HG03521 (cell line): ENCODE results near the gene RASD2.

ENCODE experiments used
- ATAC-seq: cut with Tn5 transposase; IDR thresholded peaks from one replicate; pipeline ENCODE4 v1.9.1; 2021; ENCODE audit warnings: mild to moderate bottlenecking, moderate library complexity; ENCODE audit not compliant: unreplicated experiment

The RASD2 gene

DNA sequence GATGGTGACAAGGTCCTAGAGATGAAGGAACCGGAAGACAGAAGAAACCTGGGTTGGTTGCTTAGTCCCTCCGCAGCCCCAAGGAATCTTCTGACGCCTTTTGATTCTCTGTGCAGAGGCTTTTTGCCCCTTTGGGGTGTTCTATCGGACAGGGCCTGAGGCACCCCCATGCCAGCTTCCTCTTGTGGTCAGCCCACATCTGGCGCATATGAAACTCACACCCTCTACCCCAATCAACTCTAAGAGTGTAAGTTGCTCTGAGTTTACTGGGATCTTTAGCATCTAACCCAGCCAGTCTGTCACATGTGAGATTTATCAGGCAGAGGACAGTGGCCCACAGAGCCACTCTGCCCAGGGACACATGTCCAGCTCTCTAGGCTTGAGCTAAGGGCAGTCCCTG is 17.4 kb downstream of the RASD2 start:
- no peak for ATAC-seq

DNA sequence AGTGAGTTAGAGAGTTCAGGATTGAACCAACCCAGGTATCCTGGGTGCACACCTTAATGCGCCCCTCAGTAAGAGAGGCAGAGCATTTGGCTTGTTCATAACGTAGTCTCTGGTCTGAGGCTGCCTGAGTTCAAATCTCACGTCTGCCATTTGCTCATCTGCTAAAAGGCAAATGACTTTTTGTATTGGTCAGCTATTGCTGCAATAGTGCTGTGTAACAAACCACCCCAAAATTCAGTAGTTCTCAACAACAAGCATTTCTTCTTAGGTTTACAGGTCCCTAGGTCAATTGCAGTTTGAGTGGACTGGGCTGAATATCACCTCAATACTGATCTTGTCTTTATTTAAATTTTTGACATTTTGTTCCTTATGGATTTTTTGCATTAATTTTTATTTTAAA is 18.1 kb downstream of the RASD2 start:
- no peak for ATAC-seq

DNA sequence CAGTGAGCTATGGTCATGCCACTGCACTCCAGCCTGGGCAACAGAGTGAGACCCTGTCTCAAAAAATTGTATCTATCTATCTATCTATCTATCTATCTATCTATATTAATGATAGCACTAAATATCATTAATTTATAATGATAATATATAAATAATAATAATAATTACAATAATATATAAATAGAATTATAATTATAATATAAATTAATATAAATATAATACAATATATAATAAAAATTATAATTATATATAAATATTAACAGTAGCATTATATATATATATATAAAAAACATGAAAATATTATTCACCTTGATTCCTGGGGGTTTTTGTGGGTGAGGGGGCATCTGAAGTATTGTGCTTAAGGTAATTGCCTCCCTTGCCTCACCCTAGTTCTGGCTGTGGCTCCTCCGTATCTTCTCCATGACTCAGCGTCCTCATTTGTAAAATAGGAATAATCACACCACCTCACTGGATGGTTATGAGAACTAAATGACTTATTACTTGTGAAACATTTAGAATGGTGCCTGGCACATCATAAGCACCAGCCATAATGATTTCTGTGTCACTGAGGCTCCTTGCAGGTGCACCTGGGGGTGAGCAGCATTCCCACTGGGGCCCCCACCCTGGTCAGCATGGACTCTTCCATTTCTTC is 18.8 kb downstream of the RASD2 start:
- ATAC-seq: no peak

DNA sequence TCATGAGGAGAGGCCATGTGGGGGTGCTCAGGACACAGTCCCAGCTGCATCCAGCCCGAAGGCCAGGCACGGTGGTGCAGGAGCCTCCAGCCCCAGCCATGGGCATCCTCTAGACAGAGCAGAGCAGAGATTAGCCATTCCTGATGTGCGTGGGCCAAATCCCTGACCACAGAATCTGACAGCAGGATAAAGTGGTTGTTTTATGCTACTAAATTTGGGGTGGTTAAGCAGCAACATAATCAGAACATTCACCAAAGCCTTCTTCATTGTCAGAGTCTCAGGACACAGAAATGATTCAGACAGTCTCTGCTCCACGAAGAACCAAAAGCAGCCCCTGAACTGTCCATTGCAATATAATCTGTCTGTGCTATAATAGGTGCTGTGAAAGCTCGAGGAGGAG is 19.7 kb downstream of the RASD2 start:
- ATAC-seq: no peak

DNA sequence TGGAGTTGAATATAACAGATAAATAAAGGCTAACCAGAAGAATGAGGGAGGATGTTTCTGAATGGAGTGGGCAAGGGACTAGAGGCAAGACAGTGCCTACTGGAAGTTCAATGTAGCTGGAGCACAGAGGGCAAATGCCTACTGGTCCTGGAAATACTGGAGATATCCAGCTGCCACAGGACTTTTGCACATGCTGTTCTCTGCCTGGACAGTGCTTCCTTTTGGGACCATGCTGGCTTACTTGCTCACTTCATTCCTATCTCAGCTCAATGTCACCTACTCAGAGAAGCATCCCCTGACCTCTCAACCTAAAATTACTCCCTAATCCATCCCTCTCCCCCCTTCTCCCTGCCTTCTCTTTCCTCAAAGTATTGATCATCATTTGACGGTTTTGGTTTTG is 20.2 kb downstream of the RASD2 start:
- no peak for ATAC-seq

DNA sequence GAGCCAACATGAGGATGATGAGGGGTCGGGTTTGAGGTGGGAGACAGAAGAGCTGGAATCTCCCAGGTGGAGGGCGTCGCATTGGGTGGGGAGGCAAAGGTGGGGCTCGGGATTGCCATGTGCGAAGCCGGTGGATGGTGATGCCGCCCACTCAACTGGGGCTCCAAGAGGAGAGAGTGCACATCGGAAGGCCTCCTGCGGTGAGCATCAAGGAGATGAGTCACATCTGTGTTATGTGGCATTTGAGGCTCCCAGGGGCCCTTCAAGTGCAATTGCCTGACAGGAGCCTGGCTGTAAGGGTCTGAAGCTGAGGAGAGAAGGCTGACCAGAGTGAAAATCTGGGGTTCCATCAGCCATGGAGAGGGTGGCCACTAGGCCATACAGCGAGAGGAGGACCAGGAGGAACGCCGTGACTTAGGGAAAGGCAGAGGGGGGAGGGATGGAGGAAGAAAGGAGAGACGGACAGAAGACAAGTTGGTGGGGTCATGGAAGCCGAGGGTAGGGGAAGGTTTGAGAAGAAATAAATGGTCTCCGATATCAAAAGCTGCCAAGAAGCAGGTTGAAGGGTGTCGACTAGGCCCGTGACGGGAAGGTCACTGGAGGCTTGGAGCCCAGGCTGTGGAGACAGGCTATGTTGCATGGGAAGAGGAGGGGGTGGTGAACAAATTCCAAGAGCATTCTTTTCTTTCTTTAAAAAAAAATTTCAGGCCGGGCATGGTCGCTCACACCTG is 21.3 kb downstream of the RASD2 start:
- ATAC-seq: no peak

DNA sequence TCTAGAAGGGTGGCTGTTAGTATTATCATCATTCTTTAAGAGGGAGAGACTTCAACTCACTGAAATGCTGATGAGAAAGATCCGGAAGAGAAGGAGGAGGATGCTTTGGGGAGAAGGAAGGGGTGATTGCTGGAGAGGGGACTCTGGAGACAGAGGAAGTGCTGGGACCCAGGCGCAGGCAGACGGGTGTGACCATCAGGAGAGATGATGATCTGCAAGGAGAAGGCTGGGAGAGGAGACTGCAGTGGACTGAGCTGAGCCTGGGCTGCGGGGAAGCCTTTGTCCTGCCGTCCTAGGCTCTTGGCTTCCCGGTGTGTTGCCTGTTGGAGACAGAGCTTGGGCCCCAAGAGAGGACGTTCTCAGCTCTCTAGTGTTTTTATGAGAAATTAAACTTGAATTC is 22.6 kb downstream of the RASD2 start:
- no peak for ATAC-seq

DNA sequence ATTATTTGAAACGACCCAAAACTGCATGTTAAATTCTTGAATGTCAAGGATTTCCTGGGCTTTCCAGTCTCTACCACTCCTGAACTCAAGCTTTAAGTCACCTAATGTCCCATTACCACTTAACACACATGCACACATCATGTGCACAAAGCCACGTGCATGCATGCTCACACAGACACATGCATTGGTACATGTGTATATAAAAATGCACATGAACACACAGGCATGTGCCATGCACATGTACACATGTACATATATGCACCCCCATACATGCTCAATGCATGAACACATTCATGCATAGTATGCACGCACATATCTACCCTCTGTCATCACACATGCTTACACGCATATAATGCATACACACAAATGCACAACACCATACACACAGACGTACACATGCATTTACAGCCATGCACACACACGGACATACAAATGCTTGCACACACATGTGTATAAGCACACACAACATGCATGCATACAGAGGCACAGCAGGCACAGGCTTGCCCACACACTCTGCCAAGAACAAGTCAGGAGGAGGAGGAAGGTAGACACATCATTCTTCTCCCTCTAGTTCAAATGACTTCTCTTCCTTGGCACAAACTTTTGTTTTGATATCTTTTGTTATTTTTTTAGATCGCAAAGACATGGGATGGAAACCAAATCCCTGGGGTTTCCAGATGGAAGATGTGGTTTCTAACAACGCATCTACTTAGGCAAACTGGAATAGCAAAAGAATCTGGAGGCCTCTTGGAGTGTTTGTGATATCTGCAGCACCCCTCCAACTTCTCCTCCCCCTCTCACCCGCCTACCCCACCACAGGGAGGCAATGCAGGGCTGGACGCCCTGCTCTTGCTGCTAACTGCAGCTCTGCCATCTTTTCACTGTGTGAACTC is 24.6 kb downstream of the RASD2 start:
- no peak for ATAC-seq

DNA sequence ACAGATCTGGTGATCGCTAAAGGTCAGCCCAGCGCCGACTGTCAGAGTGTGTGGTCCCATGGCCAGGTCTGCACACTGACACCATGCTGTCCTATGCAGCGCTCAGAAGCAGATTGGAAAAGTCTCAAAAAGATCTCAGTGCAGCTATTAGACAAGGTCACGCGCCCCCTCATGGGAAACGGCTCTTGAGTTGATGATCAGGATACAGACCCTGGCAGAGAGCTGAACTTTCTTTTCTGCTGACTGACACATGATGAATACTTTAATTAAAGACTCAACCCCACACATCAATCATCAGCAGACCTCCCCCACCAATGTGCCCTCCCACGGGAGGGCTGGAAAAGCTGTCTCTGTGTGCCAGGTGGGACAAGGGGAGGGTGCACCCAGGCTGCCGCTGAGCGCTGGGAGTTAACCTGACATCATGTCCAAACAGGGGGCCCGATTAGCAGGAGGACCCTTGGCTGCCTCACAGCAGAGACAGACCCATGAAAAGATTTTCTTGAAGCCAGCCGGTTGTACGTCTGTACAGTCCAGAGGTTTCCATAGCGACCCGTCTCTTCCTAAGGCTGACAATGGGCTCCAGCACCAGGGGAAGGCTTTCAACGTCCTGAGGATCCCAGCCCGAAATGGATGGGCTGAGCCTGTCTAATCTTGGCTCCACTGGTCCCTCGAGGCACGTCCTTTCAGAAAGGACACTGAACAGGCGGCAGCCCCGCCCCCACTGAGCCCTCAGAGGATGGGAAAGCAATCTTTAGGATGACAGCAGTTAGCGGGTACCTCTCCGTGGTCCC is 26.9 kb downstream of the RASD2 start:
- ATAC-seq: no peak

DNA sequence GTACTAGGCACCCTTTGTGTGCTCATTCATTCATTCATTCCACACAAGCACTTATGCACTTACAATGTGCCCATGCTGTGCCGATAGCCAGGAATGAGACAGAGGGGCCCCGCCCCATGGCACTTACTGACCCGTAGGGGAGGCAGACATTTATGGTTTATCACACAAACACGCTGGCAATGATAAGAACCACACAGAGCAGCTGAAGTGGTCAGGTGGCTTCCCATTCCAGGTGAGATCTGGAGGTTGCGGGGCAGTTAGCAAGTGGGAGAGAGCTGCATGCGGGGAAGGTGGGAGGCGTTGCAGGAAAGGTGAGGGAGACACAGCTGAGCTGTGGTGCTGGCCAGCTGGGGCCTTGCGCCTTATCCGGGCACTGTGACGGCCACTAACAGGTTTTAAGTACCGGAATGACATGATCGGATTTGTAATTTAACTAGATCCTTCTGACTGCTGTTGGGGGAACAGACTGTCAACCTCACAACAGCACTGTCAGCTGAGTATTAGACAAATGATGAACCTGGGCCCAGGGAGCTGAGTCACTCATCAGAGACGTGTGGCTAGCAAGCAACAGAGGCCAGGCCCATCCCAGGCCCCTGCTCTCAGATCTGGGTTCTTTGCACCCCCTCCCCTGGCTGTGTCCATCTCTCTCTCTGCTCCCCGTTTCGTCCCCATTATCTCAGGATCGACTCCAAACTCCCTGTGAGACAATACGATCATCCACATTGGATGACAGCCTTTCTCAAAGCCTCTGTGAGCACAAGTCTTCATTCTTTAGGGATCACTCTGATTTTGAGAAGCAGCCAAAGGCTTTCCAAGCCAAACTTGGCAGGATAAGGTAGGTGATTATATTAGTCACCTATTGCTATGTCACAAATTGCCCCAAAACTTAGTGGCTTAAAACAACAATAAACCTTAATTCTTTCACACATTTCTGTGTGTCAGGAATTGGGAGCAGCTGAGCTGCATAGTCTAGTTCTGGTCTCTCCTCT is 28.4 kb downstream of the RASD2 start:
- no peak for ATAC-seq

DNA sequence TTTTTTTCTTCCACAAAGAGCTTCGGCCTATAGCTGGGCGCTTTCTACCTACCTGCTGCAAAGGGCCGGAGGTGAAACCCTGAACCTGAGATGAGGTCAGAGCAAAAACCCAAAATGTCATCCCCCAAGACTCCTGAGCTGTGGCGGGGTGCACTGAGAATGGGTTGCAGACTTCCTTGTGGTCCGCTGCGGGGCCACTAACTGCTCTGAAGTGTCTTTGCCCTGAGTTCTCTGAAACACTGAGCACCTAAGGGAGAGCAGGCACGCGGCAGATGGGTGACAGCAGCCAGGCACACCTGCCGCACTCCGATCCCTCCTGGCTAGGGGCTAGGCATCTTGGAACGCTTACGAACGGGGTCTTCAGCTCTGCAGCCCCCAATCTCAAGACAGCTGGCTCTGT is 29.3 kb downstream of the RASD2 start:
- ATAC-seq: no peak

DNA sequence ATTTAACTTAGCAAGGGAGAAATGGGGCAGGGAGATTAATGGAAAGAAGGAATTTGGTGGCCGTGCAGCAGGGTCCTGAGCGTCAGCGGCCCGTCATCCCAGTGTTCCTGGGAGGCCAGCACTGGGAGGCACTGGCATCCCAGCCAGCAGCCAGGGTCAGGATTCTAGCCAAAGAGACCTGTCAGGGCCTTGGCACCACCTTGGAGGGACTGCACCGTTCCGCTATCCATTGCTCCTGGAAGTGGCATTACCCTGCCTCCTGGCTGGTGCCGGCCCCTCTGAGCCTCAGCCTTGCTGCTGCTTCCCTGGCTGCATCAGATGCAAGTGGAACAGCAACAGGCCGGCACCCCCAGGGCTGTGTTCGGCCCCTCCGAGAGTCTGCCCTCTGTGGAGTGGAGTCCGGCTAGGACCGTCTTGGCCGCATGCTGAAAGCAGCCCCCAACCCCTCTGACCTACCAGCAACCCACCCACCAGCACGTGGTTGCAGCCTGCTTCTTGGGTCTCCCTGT is 30.1 kb downstream of the RASD2 start:
- no peak for ATAC-seq

DNA sequence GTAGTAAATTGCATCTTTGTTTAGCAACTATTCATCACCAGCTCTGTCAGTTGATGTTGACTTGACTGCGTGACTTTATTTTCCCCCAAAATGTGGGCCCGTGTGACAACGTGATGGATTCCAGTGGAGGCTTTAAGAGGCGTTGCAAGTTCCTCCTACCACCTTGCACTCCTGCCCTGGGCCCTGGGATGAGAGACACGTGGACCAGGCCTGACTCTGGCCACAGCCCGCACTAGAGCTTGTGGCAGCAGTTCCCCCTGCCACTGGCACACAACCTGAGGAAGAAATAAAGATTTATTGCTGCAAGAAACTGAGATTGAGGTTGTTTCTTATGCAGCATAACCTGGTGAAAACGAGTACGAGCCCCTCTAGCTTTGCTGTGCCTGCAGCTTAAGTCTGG is 31.9 kb downstream of the RASD2 start:
- no peak for ATAC-seq

DNA sequence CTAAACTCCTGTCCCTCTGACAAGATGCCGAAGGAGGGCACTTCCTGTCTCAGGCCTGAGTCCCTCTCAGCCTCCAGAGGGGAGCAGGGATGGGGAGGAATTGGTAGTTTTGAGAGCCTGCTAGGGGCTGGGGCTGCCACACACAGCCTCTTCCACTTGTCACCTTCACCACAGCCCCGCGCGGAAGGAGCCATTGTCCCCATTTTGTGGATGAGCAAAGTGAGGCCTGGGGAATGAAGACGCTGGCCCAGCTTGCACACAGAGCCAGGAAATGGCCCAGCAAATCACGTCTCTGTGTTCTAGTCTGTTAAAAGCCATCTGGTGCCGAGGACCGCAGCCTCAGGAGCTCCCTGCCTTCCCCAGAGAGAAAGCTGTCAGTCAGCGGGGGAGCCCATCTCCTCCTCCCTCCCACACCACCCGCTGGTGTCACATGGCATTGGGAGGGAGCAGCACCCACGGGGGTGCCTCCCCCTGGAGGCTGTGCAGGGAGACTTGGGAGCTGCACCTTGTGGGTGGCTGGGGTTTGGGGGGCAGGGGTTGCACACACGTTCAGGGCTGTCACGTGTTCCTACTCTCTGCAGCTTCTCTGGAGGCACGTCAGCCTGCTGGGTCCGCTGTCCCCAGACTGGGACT is 34.6 kb downstream of the RASD2 start:
- no peak for ATAC-seq

DNA sequence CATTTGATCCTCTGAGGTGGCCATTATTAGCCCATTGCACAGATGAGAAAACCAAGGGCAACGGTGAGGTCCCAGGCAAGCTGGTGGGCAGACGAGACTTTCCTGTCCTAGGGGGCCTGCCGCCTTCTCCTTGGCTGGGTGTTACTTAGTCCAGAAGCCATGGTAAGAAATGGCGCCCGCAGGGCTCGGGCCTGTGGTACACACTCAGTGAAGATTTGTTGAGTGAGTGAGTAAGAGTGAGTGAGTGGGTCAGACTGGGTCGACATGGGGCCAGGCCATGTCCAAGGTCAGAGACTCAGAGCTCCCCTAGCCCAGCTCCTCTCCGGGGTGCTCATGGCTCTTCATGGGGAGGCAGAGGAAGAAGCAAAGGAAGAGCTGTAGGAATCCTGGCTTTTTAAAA is 36.0 kb downstream of the RASD2 start:
- no peak for ATAC-seq

DNA sequence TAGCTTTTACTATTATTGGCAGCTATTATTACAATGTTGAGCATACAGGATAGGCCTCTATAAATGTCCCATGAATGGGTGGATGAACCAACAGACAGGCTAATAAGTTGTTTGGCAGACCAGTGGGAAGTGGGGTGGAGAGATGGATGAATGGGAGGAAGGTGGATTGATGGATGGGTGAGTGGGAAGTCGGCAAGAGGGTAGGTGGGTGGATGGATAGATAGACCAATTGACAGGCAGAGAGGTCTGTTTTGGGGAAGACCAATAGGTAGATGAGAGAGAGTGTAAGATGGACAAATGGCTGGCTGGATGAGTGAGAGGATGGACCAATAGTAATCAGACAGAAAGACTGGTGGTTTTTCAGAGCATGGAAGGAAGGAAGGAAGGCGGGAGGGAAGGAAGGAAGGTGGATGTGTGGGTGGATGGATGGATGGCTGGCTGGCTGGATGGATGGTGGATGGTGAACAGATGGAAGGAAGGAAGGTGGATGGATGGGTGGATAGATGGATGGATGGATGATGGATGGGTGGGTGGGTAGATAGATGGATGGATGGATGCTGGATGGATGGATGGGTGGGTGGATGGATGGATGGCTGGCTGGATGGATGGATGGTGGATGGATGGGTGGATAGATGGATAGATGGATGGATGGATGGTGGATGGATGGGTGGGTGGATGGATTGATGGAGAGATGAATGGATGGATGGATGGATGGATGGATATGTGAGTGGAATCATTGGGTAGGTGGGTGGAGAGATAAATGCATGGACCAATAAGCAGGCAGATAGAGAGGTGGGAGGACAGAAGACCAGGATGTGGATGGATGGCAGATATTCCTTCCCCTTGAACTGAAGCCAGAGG is 37.4 kb downstream of the RASD2 start:
- ATAC-seq: no peak

DNA sequence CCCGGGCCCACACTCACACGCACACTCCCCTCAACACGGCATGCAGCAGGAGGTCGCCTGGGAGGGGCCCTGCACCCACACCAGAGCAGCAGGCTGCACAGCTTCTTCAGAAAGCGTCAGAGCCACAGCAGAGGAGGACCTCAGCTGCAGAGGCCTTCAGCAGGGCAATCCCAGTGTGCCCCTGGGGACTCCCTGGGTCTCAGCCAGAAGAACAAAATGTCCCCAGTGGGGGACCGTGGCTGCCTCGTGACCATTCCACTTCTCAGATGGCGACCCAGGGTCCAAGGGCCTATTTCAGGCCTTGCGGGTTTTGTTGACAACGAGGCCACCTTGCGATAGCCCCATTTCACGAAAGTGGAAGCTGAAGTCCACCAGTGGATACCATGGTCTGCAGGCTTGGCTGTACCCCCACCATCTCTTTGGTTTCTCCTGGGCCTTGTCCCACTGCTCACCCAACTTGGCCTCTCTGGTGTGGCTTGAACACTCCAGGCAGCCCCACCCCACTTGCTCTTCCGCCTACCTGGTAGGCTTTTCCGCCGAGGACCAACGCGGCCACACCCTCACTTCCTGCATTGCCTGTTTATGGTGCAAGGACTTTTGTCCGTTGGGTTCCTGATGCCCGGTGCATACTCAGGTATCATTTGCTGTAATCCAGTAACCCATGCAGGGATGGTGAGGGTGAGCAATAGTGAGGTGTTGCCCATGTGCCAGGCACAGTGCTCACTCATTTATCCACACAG is 38.4 kb downstream of the RASD2 start:
- ATAC-seq: no peak
